ENCODE data around the gene YLPM1.
A peak's percentile ranks its signal among the peaks of the same experiment; 100 is the strongest.

Gene YLPM1

DNA sequence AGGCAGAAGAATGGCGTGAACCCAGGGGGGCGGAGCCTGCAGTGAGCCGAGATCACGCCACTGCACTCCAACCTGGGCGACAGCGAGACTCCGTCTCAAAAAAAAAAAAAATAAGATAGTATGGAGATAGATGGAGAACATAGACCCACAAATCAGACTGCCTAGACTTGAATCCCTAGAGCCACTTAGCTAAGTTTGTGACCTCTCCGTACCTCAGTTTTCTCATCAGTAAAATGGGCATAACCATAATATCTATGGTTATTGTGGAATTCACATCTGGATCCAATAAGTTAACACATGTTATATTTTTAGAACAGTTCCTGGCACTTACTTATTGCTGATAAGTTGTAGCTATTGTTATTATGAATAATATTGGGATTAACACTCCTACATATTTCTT is 105.6 kb downstream of the YLPM1 start:
- no peak for DNase-seq (ENCODE audit: low read depth in 2 of 2)

DNA sequence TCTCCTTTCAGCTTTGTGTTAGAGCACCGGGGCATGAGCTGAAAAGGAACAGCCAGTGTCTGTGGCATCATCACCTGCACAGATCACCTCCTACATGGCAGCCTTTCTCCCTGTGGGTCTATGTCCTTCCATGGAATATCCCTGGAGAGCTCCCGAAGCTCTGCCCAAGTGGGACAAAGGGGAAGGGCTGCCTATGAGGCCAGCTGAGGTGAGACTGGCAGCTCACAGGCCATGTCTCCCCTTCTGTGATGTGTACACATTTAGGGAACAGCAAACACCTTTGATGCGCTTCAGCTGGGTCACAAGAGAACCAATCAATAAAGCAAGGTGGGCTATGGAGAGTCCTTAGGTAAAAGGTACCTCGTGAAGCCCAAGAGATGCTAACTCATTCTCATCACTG is 108.7 kb downstream of the YLPM1 start:
- no peak for DNase-seq (ENCODE audit: low read depth in 2 of 2)

DNA sequence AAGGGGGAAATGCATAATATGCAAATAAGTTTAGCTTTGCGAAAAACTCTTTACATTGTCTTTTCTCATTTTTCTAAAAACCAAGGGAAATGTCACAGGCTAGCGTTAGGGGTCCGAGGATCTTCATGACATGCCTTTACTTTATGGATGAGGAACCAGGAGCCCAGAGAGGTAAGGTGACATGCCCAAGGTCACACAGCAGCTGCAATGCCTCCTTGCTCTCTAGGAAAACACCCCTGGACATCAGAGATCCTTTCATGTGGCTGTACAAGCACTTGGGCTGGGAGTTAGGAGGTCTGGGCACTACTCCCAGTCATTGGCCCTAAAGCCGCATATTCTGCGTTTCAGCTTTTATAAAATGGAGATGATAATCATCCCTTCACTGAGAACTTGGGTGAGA is 112.1 kb downstream of the YLPM1 start:
- no peak for DNase-seq (ENCODE audit: low read depth in 2 of 2)

DNA sequence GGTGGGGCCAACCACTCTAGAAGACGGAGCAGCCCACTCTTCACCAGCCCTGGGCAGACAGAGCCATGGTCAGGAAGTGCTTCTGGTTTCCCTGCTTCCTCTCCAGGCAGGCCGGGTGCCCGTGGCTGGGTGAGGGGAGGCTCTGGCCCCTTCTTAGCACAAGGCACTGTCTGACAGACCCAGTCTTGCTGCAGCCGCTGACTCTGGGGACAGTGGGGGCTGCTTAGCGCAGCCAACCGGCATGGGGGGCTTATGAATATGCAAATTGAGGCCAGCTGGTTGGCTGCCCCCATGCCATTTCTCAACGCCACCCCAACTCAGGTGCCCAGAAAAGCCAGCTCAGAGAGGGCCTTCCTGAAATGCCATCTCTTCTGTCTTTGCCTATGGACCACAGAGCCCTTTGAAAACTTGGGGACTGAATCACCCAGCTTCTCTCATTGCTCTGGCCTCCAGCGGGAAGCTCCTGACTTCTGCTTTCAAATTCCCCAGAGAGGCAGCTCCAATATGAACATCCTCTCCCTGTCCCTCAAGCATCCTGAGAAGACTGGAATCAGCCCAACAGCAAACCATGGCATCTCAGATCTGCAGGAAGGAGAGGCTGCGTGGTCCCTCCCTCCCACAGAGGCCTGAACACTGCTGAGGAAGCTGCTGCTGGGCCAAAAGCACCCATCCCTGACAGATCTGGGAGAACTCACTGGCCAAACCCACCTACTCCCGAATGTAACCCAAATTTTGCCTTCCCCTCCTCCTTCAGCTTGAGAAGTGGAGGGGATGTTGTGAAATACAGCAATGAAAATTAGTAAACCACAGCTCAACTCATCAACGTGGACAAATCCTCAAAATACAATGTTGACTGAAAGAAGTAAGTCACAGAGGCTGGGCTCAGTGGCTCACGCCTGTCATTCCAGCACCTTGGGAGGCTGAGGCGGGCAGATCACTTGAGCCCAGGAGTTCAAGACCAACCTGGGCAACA is 113.1 kb downstream of the YLPM1 start, which contains the start of gene PROX2:
Gene PROX2 (minus strand): TSS at position 205 of the 973 bp plus-strand sequence. CDS start 12,311 bp downstream, outside the sequence.
- no peak for DNase-seq (ENCODE audit: low read depth in 2 of 2)

DNA sequence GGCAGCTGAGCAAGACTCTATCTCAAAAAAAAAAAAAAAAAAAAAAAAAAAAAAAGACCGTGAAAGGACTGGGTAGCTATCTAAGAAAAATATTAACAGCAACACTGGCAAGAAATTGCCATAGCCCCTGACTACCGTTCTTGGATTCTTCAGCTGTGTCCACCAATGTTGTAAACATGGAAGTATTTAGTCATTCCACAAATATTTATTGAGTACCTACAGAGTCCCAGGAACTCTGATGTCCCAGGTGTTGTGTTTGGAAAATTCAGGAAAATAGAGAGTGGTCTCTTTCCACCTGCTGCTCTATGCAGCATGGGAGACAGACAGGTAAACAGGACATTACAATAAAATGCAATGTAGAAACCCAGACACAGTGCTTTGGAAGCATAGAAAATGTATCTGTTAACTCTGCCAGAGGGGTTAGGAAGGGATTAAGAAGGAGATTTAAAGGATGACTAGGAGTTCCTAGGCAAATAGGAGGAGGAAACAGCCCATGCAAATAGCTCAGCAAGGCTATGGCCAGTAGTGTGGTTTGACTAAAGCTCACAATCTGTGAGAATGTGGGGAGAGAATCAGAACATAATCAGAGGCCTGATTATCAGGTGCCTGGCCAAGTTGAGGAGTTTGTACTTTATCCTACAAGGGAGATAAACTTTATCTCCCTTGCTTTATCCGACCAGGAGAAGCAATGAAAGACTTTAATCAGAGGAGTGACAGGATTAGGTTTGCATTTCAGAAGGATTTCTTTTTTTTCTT is 116.5 kb downstream of the YLPM1 start:
- DNase-seq (ENCODE audit: low read depth in 2 of 2) = no peak

DNA sequence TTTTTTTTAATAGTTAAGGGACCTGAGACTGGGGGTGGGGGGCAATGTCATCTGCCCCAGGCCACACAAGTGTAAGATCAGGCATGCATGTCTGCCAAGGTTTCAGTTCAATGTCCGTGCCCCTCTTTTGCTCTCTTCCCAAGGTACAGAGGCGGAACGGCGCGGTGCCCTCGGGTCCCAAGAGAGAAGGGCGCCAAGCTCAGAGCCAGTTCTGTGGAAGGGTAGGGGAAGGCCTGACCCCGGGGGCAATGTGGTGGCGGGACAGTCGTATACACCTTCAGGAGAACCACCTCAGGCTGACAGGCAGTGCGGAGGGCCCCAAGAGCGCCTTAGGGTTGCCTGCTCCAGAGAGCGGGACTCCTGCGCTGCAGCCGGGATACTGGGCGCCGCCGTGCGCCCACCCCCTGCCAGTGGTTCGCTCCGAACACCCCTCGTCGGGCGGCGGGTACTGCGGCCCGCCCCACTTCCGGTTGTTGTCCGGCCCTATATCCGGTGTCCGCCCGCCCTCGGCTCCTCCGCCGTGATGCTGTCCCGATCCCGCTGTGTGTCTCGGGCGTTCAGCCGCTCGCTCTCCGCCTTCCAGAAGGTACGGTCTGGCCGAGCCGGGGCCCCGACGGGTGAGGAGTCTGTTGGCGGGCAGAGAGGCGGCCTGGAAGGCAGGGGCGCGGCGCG is 118.5 kb downstream of the YLPM1 start, which contains the start of gene DLST:
Gene DLST (plus strand): TSS at position 486 of the 672 bp plus-strand sequence. CDS start 38 bp downstream, at position 524.
- DNase-seq (ENCODE audit: low read depth in 2 of 2) = peak; percentile 74 to 83

DNA sequence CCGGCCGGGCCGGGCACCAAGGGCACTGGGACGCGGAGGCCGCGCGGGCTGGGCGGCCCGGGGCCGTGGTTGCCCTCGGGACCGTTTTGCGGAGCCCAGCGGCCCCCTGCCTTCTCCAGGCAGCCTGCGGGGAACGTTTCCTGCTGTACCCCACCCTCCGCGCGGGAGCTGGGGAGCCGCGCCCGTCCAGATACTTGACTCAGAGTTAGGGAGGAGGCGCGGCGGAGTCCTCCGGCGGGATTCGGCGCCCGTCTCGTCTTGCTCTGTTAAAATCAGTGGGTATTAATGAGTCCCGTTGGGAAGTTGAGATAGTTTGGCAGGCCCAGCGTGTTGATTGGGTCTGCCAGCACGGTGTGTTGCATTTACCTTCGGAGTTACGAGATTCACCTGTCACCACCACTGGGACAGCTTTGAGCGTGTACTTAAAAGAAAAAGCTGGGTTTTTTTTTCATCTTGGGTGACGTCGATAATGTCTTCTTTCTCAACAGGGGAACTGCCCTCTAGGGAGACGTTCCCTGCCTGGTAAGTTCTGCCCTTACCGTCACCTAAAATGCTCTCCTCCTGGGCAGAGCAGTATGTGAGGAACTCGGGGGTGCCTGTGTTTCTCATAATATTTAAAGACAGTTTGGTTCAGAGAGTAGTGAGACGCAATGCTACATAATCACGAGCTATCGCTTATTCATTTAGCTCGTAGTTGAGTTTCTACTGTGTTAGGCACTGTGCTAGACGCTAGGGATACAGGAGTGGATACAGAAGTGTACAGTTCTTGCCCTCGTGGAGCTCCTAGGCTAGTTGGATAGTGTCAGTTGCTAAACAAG is 119.2 kb downstream of the YLPM1 start:
- peak; percentile 20 to 44 for DNase-seq (ENCODE audit: low read depth in 2 of 2)
